Activated T-helper 2 cell treated with anti-CD3 and anti-CD28 coated beads, Interferon-gamma antibody, Interleukin-2, Interleukin-4, amounts not matched to agents 10 μg/mL and 5 μg/mL and 100 μg/mL, durations not matched to agents 14 hours and 24 hours and 36 hours (primary cell): ENCODE measurements around the gene ALG12. TPM values are rescaled to one million over a fixed set of nuclear protein-coding genes. Genes with fewer than 3 reads are reported as not detected.
A peak's percentile ranks its signal among the peaks of the same experiment; 100 is the strongest.

Experiments used
- DNase-seq: peaks from one replicate; pipeline ENCODE4 v3.0.0; 2021; ENCODE audit warnings: low spot score
- H3K27ac Mint-ChIP-seq: one replicate; pipeline ENCODE4 v1.8.0; 2021; ENCODE audit warnings: mixed read lengths
- H3K27me3 Mint-ChIP-seq: one replicate; pipeline ENCODE4 v1.8.0; 2021; ENCODE audit warnings: low read depth, mixed read lengths
- H3K36me3 Mint-ChIP-seq: one replicate; pipeline ENCODE4 v1.8.0; 2021; ENCODE audit warnings: low read depth, mixed read lengths
- H3K4me1 Mint-ChIP-seq: one replicate; pipeline ENCODE4 v1.8.0; 2021; ENCODE audit warnings: low read depth, mixed read lengths
- H3K4me3 Mint-ChIP-seq: one replicate; pipeline ENCODE4 v1.8.0; 2021; ENCODE audit warnings: low read depth, mild to moderate bottlenecking, moderate library complexity, mixed read lengths
- H3K9me3 Mint-ChIP-seq: one replicate; pipeline ENCODE4 v1.8.0; 2021; ENCODE audit warnings: mixed read lengths
- intact Hi-C: fragments of 100-400 bp; cut with micrococcal nuclease; formaldehyde crosslinking; loops from one replicate; pipeline ENCODE4 v1.15.1; 2023
- total RNA-seq: library from RNA; stranded (reverse); gene quantifications from 2 replicates; pipeline ENCODE4 v1.2.3, GENCODE V29; 2022

Gene ALG12
- total RNA-seq, 1 donor from 2014 or later: 16.5 TPM

GRCh38 chr22:49936973-49937757 lies 18.9 kb upstream of the ALG12 start:
- intact Hi-C loops: loop anchor here (1.0 to 2.0 kb wide), 2 partner anchors 25 to 34 kb away; no protein-coding TSS in a partner anchor
- no peaks in the 10 kb centered on the region for H3K27me3 Mint-ChIP-seq
- H3K27ac Mint-ChIP-seq: peak overlapping the region; percentile 83
- H3K9me3 Mint-ChIP-seq: no peaks in the 10 kb centered on the region
- peak overlapping the region; percentile 52 for H3K4me3 Mint-ChIP-seq
- no peaks in the 10 kb centered on the region for H3K36me3 Mint-ChIP-seq
- H3K4me1 Mint-ChIP-seq: peaks cover 15% of the 10 kb centered on the region
- DNase-seq: no peak

GRCh38 chr22:49936018-49936972 lies 18.1 kb upstream of the ALG12 start:
- Mint-ChIP-seq H3K4me3 (peak overlapping the region; percentile 52), H3K36me3 (no peaks in the 10 kb centered on the region)
- intact Hi-C loops: loop anchor here (1.0 to 2.0 kb wide), 2 partner anchors 26 to 35 kb away; no protein-coding TSS in a partner anchor

DNA sequence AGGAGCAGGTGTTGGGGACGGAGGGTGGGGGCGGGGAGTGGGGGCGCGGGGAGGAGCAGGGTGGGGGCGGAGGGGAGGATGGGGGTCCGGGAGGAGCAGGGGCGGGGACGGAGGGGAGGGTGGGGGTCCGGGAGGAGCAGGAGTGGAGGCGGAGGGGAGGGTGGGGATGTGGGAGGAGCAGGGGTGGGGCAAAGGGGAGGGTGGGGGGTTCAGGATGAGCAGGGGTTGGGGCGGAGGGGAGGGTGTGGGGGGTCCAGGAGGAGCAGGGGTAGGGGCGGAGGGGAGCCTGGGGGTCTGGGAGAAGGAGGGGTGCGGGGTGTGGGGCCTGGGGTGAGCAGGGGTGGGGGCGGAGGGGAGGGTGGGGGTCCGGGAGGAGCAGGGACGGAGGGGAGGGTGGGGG lies 17.3 kb upstream of the ALG12 start:
- no peaks in the 10 kb centered on the region for H3K9me3 Mint-ChIP-seq
- peaks cover 24% of the 10 kb centered on the region for H3K4me1 Mint-ChIP-seq
- DNase-seq: no peak
- H3K4me3 Mint-ChIP-seq: no peak overlapping the region
- no peaks in the 10 kb centered on the region for H3K36me3 Mint-ChIP-seq
- H3K27me3 Mint-ChIP-seq: no peaks in the 10 kb centered on the region
- peak overlapping the region; percentile 76 for H3K27ac Mint-ChIP-seq
- intact Hi-C loops: no loop called here

More at GRCh38 chr22:49936018-49936972, 18.1 kb upstream of the ALG12 start:
- Mint-ChIP-seq H3K27ac (peak overlapping the region; percentile 83), H3K9me3 (no peaks in the 10 kb centered on the region), H3K27me3 (no peaks in the 10 kb centered on the region), H3K4me1 (peaks cover 20% of the 10 kb centered on the region)
- DNase-seq: peak; percentile 90

DNA sequence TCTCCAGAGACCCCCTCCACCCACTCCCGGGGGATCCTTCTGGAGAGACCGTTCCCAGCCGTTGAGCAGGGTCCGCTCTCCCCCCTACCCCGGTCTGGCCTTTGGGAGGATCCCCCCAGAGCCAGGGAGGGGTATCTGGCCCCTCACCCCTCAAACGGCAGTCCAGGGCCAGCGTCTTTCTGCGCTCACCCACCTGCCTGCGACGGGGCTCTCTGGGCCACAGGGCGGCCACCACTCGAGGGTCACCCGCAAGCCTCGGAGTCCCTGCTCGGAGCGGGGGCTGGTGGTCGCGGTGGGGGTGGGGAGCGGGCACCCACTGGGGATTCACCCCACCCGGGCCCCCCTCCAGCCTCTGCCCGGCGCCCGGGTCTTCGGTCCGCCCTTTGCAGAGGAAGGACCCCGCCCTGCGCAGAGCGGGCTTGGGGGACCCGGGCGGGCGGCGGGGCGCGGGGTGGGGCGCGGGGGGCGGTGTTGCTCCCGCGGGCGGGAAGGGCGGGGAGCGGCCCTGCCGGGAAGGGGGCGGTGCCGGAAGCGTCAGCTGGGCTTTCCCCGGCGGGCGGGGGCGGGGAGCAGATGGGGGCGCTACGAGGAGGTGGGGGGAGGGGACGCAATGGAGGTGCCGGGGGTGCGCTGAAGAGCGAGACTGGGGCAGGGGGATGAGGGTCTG lies 16.8 kb upstream of the ALG12 start:
- Mint-ChIP-seq H3K9me3 (no peaks in the 10 kb centered on the region), H3K4me3 (peak overlapping the region; percentile 73), H3K27ac (peak overlapping the region; percentile 76), H3K36me3 (no peaks in the 10 kb centered on the region), H3K27me3 (no peaks in the 10 kb centered on the region), H3K4me1 (peaks cover 24% of the 10 kb centered on the region)
- intact Hi-C loops: loop anchor here (5.0 kb wide), 2 partner anchors 82 to 257 kb away; no protein-coding TSS in a partner anchor
- DNase-seq: peak; percentile 82

- Mint-ChIP-seq H3K9me3 (no peaks in the 10 kb centered on the region), H3K27ac (peak overlapping the region; percentile 58), H3K36me3 (no peaks in the 10 kb centered on the region), H3K4me3 (peak overlapping the region; percentile 73), H3K4me1 (peaks cover 22% of the 10 kb centered on the region), H3K27me3 (no peaks in the 10 kb centered on the region)
- intact Hi-C loops: loop anchor here (5.0 kb wide), 2 partner anchors 83 to 258 kb away; no protein-coding TSS in a partner anchor
- no peak for DNase-seq
These were observed 16.1 kb upstream of the ALG12 start for GRCh38 chr22:49934160-49934890.

DNA sequence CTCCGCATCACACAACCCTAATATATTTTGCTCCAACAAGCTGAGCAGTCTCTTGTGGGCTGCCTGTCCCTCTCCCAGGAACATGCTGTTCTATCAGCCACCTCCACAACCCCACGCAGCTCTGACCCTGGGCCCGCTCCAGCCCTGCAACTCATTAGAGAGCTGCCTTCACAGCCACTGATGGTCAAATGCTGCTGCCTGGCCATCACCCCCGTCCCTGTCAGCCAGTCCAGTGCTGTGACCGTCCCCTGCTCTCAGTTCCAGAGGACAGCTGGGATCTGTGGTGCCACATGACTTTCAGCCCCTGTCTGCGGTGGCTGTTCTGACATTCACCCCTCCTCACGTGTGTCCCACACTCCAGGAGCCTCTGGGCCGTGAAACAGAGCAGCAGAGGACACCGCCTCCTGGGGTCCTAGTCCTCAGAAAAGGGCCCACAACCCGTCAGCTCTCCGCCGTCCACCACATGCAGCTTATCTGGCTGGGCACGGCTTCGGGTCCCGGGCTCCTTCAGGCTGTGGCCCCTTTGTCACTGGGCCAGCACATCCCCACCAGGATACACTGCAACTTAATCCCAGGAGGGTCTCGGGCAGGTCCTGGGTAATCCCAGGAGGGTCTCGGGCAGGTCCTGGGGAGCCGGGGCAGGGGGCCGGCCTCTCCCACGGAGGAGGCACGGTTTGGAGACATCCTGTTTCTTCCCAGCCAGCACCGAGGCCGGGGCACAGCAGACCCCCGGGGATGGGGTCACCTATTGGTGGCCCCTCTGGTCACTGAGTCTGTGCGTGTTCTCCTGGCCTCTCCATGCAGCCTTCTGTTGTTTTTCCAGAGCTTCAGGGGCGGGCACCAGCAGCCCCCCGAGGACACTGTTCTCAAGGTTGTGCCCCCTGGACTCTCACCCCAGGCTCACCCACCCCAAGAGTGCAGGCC lies 15.3 kb upstream of the ALG12 start:
- Mint-ChIP-seq H3K27me3 (no peaks in the 10 kb centered on the region), H3K4me1 (peaks cover 22% of the 10 kb centered on the region), H3K9me3 (no peaks in the 10 kb centered on the region), H3K4me3 (peak overlapping the region; percentile 60), H3K36me3 (no peaks in the 10 kb centered on the region), H3K27ac (peak overlapping the region; percentile 78)
- intact Hi-C loops: loop anchor here (5.0 kb wide), 2 partner anchors 84 to 259 kb away; no protein-coding TSS in a partner anchor
- DNase-seq: no peak

- no peak for DNase-seq
- Mint-ChIP-seq H3K27ac (peak overlapping the region; percentile 31), H3K36me3 (peaks cover 13% of the 10 kb centered on the region), H3K27me3 (no peaks in the 10 kb centered on the region), H3K4me3 (no peak overlapping the region), H3K9me3 (no peaks in the 10 kb centered on the region), H3K4me1 (peaks cover 21% of the 10 kb centered on the region)
- intact Hi-C loops: loop anchor here (1.0 to 5.0 kb wide), 5 partner anchors 62 to 261 kb away; no protein-coding TSS in a partner anchor
These were observed 12.6 kb upstream of the ALG12 start for GRCh38 chr22:49930596-49931412.

GRCh38 chr22:49929994-49930575 lies 11.8 kb upstream of the ALG12 start:
- Mint-ChIP-seq H3K27me3 (no peaks in the 10 kb centered on the region), H3K4me3 (peak overlapping the region; percentile 13), H3K4me1 (peaks cover 28% of the 10 kb centered on the region), H3K27ac (no peak overlapping the region), H3K9me3 (no peaks in the 10 kb centered on the region), H3K36me3 (peaks cover 19% of the 10 kb centered on the region)
- no peak for DNase-seq
- intact Hi-C loops: loop anchor here (5.0 kb wide), 3 partner anchors 87 to 262 kb away; no protein-coding TSS in a partner anchor

DNA sequence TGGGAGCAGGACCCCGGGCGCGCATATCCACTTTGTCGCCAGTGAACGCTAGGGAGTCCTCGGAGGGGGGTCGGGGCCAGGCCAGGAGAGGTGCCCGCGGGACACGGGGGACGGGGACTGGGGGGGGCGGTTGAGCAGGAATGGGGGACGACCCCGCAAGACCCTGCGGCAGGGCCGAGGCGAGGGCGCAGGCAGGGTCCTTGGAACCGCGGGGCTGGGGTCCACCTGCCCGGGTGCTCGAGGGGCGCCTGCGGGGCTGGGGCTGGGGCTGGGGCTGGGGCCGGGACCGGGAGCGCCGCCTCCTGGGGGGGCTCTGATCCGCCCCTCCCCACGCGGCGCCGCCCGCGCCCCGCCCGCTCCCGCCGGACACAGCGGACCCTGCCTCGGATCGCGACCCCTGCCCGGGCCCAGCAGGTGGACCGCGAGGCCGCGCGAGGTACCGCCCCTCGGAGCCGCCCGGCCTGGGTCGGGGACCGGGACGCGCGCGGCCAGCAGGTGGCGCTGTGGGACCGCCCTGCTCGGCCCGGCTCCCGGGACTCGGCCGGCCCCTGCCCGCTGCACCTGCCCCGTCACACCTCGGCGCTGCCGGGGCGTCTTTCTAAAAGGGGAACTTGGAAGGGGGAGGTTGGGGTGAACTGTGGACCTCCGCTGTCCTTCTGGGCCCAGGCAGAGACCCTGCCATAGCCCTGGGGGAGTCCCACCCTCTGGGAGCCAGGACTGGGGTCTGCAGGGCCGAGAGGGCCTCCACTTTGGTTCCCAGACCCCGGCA lies 11.2 kb upstream of the ALG12 start:
- intact Hi-C loops: loop anchor here (5.0 kb wide), 1 partner anchor 218 kb away; no protein-coding TSS in a partner anchor
- Mint-ChIP-seq H3K4me1 (peaks cover 28% of the 10 kb centered on the region), H3K27ac (no peak overlapping the region), H3K4me3 (no peak overlapping the region), H3K9me3 (no peaks in the 10 kb centered on the region), H3K36me3 (peaks cover 20% of the 10 kb centered on the region), H3K27me3 (no peaks in the 10 kb centered on the region)
- DNase-seq: peak; percentile 66
